Neuron (in vitro differentiated cells): ENCODE measurements around the gene FAM241A.

ENCODE experiments used
- H2AFZ ChIP-seq: one replicate; pipeline ENCODE4 v1.6.1; 2013; ENCODE audit warnings: low read depth, mild to moderate bottlenecking, inconsistent platforms, low read length, moderate library complexity
- H3K27me3 ChIP-seq: one replicate; pipeline ENCODE4 v1.6.1; 2013; ENCODE audit warnings: low read length; ENCODE audit not compliant: insufficient read depth
- H3K36me3 ChIP-seq: one replicate; pipeline ENCODE4 v1.6.1; 2013; ENCODE audit warnings: low read length; ENCODE audit not compliant: insufficient read depth
- H3K4me1 ChIP-seq: one replicate; pipeline ENCODE4 v1.6.1; 2013; ENCODE audit warnings: low read length; ENCODE audit not compliant: insufficient read depth
- H3K4me3 ChIP-seq: 2 replicates; pipeline ENCODE4 v1.5.1; 2013; ENCODE audit warnings: mild to moderate bottlenecking, low read length, moderate library complexity
- H3K9me3 ChIP-seq: one replicate; pipeline ENCODE4 v1.6.1; 2013; ENCODE audit warnings: low read length

Gene FAM241A

DNA sequence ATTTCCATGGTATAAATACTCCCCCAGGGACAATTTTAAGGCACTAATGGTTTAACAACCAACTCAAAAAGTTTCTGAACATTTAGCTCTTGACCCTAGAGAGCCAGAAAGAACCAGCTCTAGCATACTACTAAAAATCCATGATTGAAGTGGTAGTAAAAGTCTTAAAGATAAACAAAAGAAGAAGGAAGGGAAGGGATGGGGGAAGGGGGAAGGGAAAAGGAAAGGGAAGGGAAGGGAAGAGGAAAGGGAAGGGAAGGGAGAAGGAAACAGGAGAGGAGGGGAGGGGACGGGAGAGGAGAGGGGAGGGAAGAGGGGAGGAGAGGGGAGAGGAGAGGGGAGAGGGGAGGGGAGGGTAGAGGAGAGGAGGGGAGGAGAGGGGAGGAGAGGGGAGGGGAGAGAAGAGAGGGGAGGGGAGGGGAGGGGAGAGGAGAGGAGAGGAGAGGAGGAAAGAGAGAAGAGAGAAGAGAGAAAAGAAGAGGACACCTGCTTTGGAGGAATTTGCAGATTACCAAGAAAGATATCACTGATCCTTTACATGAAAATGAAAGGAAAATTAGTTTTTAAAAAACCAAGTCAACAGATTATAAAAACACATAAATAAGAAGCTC is 26.4 kb upstream of the FAM241A start:
- Histone ChIP-seq H3K9me3 (no peaks in the 10 kb centered on the region), H2AFZ (no peak overlapping the region), H3K36me3 (no peaks in the 10 kb centered on the region), H3K4me3 (no peak overlapping the region), H3K4me1 (no peaks in the 10 kb centered on the region), H3K27me3 (no peaks in the 10 kb centered on the region)

DNA sequence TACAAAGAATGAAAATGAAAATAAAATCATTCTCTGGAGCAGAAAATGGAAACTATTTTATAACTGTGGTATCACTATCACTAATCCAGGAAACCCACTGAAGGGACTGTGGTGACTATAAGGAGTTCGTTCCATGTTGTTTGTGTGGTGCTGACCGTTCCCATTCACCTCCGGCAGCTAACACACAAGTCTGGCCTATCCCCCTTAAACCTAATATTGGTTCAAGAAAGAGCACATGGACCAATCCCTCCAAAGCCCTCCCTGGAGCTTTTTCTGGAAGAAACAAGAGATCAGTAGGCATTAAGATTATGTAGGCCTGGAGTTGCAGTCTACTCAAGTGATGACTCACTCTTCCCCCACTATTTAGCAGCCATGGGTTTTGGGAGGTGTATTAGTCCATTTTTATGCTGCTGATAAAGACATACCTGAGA is 25.9 kb upstream of the FAM241A start:
- H3K9me3 ChIP-seq = no peaks in the 10 kb centered on the region
- H3K36me3 ChIP-seq = no peaks in the 10 kb centered on the region
- H2AFZ ChIP-seq = no peak overlapping the region
- no peaks in the 10 kb centered on the region for H3K27me3 ChIP-seq
- H3K4me1 ChIP-seq = no peaks in the 10 kb centered on the region
- H3K4me3 ChIP-seq = no peak overlapping the region

DNA sequence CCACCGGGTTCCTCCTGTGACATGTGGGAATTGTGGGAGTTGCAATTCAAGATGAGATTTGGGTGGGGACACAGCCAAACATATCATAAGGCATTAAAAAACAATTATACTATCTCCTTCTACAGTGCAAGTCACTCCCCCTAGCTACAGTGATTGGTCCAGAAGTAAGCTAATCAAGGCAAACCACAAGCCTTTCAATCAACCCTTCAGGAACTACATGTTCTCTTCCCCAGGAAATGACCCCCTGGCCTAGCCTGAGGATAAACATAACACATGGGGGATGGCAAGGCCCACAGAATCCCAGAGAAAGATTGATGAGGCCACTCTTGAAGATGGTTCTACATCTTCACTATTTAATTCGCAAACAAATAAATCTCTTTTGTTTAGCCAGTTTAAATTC is 25.2 kb upstream of the FAM241A start:
- Histone ChIP-seq H3K9me3 (no peaks in the 10 kb centered on the region), H3K4me1 (no peaks in the 10 kb centered on the region), H3K36me3 (no peaks in the 10 kb centered on the region), H3K4me3 (no peak overlapping the region), H3K27me3 (no peaks in the 10 kb centered on the region), H2AFZ (no peak overlapping the region)

DNA sequence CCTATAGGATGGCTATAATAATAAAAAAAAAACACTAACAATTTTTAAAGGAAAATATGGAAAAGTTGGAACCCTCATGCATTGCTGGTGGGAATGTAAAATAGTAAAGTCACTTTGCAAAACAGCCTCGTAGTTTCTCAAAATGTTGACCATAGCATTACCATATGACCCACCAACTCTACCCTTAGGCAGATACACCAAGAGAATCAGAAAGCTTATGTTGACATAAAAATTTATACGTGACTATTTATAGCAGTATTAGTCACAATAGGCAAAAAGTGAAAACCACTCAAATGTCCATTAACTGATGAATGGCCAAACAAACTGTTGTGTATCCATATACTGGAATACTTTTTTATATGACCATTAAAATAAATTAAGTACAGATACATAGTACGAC is 19.8 kb upstream of the FAM241A start:
- Histone ChIP-seq H3K9me3 (no peaks in the 10 kb centered on the region), H3K36me3 (no peaks in the 10 kb centered on the region), H3K4me1 (peaks cover 11% of the 10 kb centered on the region), H2AFZ (no peak overlapping the region), H3K27me3 (peaks cover 2% of the 10 kb centered on the region), H3K4me3 (no peak overlapping the region)

DNA sequence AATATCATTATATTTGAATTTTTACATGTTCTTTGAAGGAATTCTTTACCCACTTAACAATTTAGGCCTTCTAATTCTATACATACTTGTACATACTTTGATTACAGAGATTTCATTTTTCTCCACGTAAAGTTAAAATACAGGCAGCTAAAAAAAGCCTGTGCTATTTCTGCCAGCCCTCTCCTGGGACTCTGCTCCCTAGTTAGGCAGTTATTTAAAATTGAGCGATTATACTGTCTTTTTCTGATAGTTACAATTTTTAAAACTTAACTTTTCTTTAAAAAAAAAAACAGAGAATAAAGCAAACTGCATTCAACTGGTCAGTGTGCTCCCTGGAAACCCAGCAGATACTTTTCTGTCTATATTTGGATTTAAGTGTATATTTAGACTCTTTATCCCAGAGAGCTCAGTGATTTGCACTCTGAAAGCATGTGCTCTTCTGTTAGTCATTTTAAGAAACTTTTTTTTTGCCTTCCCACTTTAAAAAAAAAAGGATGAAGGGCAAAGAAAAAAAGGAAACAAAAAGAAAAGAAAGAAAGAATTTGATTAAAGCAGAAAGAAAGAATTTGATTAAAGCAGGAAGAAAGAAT is 18.1 kb upstream of the FAM241A start:
- no peak overlapping the region for H2AFZ ChIP-seq
- H3K9me3 ChIP-seq = no peaks in the 10 kb centered on the region
- H3K27me3 ChIP-seq = peaks cover 6% of the 10 kb centered on the region
- H3K36me3 ChIP-seq = no peaks in the 10 kb centered on the region
- no peak overlapping the region for H3K4me3 ChIP-seq
- peaks cover 11% of the 10 kb centered on the region for H3K4me1 ChIP-seq

DNA sequence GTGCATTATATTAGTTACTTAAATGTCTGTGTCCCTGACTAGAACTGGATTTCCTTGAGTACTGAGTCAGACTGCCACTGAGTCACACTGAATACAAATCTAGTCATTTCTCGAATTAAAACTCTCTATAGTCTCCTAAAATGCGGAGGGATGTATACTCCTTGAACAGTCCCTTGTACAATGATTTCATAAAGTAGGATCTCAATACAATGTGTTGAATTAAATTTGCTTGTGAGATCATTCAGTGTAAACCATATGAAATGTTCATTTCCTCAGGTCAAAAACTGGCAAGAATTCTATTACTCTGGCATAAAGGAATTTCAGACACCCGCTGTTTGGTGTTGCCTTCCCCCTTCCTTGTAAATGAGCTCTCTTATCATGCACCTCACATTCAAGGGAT is 17.5 kb upstream of the FAM241A start:
- H3K4me3 ChIP-seq = no peak overlapping the region
- no peak overlapping the region for H2AFZ ChIP-seq
- H3K4me1 ChIP-seq = peaks cover 11% of the 10 kb centered on the region
- no peaks in the 10 kb centered on the region for H3K9me3 ChIP-seq
- peaks cover 6% of the 10 kb centered on the region for H3K27me3 ChIP-seq
- H3K36me3 ChIP-seq = no peaks in the 10 kb centered on the region

DNA sequence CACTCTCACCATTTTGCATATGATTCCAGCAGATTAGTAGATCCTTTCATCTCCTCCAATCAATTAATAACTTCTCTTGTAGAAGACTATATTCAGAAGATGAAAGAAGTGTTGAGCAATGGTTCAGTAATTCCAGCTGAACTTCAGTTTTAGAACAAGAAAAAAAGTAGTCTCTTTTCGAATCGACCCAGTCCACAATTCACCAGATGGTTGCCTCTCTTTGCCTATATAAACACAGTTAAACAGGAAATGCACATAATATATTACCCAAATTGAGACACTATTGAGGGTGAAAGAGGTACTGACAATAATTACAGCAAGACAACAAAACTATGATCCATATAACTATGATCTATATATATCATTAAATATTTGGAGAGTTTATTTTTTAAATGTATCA is 16.8 kb upstream of the FAM241A start:
- Histone ChIP-seq H3K27me3 (peaks cover 6% of the 10 kb centered on the region), H3K36me3 (no peaks in the 10 kb centered on the region), H3K4me3 (no peak overlapping the region), H2AFZ (no peak overlapping the region), H3K4me1 (peaks cover 11% of the 10 kb centered on the region), H3K9me3 (no peaks in the 10 kb centered on the region)

DNA sequence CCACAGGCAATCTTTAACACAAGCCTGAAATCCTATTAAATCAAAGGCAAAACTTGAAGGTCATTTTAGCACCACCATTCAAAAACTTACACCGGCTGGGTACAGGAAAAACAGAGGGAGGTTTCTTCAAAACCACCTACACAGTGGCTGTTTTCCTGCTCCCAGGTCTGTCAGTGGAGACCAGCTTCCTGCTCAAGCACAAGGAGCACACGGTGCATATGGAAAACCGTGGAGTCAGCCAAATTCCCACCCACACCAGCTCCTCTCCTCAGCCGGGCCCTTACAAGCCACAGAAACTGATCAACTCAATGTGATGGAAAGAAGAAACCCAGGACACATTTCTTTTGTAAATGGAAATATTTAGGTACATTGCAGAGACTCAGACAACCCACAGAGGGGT is 14.3 kb upstream of the FAM241A start:
- Histone ChIP-seq H3K36me3 (no peaks in the 10 kb centered on the region), H3K4me3 (no peak overlapping the region), H3K4me1 (peaks cover 11% of the 10 kb centered on the region), H3K27me3 (peaks cover 6% of the 10 kb centered on the region), H2AFZ (no peak overlapping the region), H3K9me3 (no peaks in the 10 kb centered on the region)

DNA sequence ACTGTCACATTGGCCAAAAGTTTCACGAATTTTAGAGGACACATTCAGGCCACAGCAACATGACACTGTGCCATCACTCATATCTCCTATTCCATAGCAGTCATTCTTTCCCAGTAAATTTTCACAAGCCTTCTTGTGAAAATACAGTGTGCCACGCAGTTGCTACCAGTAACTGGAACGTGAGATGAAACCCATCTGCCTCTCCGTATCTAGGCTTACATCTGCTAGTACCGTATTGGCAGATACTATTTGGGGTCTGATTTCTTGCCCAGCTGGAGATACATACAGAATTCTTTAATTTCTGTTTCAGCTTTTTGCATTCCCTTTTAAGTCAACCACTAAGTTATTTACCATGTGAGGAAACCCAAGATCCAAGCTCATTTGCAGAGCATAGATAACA is 8.7 kb upstream of the FAM241A start:
- H3K9me3 ChIP-seq = no peaks in the 10 kb centered on the region
- H3K4me3 ChIP-seq = no peak overlapping the region
- H3K4me1 ChIP-seq = no peaks in the 10 kb centered on the region
- no peak overlapping the region for H2AFZ ChIP-seq
- H3K36me3 ChIP-seq = no peaks in the 10 kb centered on the region
- no peaks in the 10 kb centered on the region for H3K27me3 ChIP-seq

DNA sequence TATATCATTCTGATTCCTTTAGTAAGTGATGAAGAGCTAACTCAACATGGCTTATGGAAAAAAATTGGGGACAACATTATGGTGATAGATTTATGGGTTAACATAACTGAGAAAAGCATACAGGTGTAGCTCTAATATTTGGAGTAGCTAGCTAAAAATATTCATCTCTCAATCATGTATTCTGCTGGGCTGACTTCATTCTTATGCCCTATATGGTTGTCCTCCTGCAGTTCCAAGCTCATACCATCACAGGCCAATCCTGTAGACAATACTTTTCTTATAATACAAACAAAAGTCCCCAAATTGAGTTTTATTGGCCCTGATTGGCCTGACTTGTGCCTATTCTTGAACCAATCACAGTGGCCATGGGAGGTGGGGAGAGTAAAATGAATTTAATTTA is 6.7 kb upstream of the FAM241A start:
- Histone ChIP-seq H3K27me3 (peaks cover 3% of the 10 kb centered on the region), H3K9me3 (no peaks in the 10 kb centered on the region), H3K36me3 (no peaks in the 10 kb centered on the region), H3K4me1 (no peaks in the 10 kb centered on the region), H2AFZ (no peak overlapping the region), H3K4me3 (no peak overlapping the region)

DNA sequence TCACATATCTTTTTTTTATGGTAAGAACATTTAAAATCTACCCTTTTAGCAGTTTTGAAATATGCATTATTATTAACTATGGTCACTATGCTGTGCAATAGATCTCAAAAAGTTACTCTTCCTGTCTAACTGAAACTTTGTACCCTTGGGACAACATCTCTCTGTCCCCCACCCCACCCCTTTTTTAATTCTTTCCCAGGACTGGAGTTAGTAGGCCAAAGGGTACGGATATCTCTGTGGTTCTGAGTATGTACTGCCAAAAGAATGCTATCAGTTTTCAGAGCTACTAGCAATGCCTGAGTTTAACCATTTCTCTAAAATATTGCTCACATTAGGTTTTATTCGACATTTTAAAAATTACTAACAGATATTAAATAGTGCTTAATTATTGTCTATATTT is 4.7 kb upstream of the FAM241A start:
- Histone ChIP-seq H3K4me3 (no peak overlapping the region), H3K36me3 (no peaks in the 10 kb centered on the region), H3K9me3 (no peaks in the 10 kb centered on the region), H3K4me1 (no peaks in the 10 kb centered on the region), H2AFZ (no peak overlapping the region), H3K27me3 (peaks cover 9% of the 10 kb centered on the region)

DNA sequence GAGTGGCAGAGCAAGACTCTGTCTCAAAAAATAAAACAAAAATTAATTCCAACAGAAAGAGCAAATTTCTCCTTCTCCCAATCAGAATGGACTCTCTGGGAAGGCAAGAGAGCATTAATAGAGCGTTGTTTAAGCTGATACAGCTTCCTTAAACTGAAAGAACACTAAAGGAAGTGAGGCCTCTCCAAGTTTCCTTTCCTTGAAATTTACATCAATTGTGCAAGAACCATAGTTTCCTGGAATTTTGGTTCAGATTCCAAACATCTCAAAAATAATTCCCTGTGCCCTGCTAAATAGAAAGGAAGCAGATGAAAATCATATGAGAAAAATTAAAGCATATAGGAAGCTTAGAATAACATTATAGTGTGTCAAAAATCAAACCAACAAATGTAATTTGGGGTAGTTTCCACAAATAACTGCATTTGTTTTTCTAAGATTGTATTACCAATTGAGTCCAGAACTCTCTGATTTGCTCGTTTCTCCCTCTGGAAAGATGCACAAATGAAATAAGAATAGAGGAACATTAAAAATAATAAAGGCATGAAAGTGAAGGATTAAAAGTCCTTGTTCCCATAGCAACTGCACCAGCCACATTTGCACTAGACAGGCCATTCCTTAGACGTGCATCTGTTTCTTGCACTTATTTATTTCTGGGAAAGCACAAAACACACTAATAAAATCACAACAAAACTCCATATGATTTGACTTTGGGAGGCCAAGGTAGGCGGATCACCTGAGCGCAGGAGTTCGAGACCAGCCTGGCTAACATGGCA is 3.7 kb upstream of the FAM241A start:
- no peaks in the 10 kb centered on the region for H3K36me3 ChIP-seq
- H3K27me3 ChIP-seq = peaks cover 17% of the 10 kb centered on the region
- no peak overlapping the region for H3K4me3 ChIP-seq
- H3K4me1 ChIP-seq = peaks cover 4% of the 10 kb centered on the region
- no peaks in the 10 kb centered on the region for H3K9me3 ChIP-seq
- no peak overlapping the region for H2AFZ ChIP-seq

DNA sequence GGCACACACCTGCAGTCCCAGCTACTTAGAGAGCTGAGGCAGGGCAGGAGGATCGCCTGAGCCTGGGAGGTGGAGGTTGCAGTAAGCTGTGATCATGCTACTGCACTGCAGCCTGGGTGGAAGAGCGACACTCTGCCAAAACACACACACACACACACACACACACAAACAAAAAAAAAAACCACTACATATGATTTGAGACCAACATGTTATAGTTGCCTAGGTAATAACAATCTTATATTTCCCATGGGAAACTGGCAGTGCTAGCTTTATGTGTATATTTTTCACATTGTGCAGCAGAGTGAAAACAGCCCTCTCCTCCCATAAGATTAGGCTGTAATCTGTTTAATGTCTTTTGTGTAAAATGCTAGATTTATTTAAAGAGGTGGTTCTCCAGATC is 3.1 kb upstream of the FAM241A start:
- H2AFZ ChIP-seq = no peak overlapping the region
- H3K27me3 ChIP-seq = peaks cover 23% of the 10 kb centered on the region
- no peaks in the 10 kb centered on the region for H3K9me3 ChIP-seq
- H3K4me3 ChIP-seq = no peak overlapping the region
- peaks cover 4% of the 10 kb centered on the region for H3K4me1 ChIP-seq
- no peaks in the 10 kb centered on the region for H3K36me3 ChIP-seq
